HepG2 (cell line): ENCODE data around the gene ANO9. TPM values are rescaled to one million over a fixed set of nuclear protein-coding genes. Genes with fewer than 3 reads are reported as not detected.

Experiments
- ATAC-seq: fragments of 200-7000 bp; cut with Tn5 transposase; 3 replicates; pipeline ENCODE4 v1.9.1; 2020; ENCODE audit warnings: mild to moderate bottlenecking, moderate library complexity
- BruUV-seq: library from RNA; stranded (reverse); fragments of 400-500 nt; replicated peaks from 2 replicates; lab custom pipeline; 2021; lab: Mats Ljungman, UMichigan
- CTCF ChIA-PET: fragments of 300-600 bp; formaldehyde crosslinking; extraction: SDS; loops from one replicate; lab custom pipeline; 2021; ENCODE audit warnings: low total read pairs, inconsistent platforms, low intra/inter-chr PET ratio; lab: Yijun Ruan, JAX
- POLR2A ChIA-PET: fragments of 350-600 bp; sonication (Branson Sonifier 250); formaldehyde crosslinking; loops from one replicate; lab custom pipeline; 2020; ENCODE audit warnings: antibody characterized with exemption, inconsistent platforms; lab: Yijun Ruan, JAX
- DNase-seq: peaks from one replicate; pipeline ENCODE4 v3.0.0-alpha.2; 2015; ENCODE audit warnings: low spot score
- FAIRE-seq: peaks from 3 replicates; lab custom pipeline; 2011; peaks lifted over from hg19 to GRCh38; lab: Jason Lieb, UNC
- H2AFZ ChIP-seq: one replicate; pipeline ENCODE4 v1.6.1; 2011; ENCODE audit warnings: low read length, inconsistent platforms
- H3K27ac ChIP-seq: fragments of 300-600 bp; 3 replicates; pipeline ENCODE4 v1.8.0; 2011; ENCODE audit warnings: mixed run types, mild to moderate bottlenecking, mixed read lengths, low read length, inconsistent platforms; ENCODE audit not compliant: insufficient read depth; ENCODE audit errors: extremely low read length
- H3K27me3 ChIP-seq, 2 experiments: fragments of 200-600 bp in 1 of 2; 2 replicates in 1 of 2; 3 replicates in 1 of 2; pipeline versions ENCODE4 v1.6.0 to v1.8.0; 2011; ENCODE audit warnings: low read length in 2 of 2, mild to moderate bottlenecking in 2 of 2, moderate library complexity in 2 of 2, inconsistent platforms in 1 of 2; ENCODE audit not compliant: insufficient read depth in 2 of 2, control insufficient read depth in 1 of 2
- H3K36me3 ChIP-seq, 2 experiments: fragments of 200-600 bp in 1 of 2; replicated peaks in 1 of 2; 2 replicates in 1 of 2; 3 replicates in 1 of 2; pipeline versions ENCODE4 v1.5.1 to v1.8.0; 2011; ENCODE audit warnings: low read length in 2 of 2, inconsistent platforms in 1 of 2; ENCODE audit not compliant: insufficient read depth in 2 of 2, control insufficient read depth in 1 of 2
- H3K4me1 ChIP-seq: 2 replicates; pipeline ENCODE4 v1.5.1; 2012; ENCODE audit warnings: low read length, inconsistent platforms; ENCODE audit not compliant: insufficient read depth
- H3K4me2 ChIP-seq: 2 replicates; pipeline ENCODE4 v1.6.0; 2011; ENCODE audit warnings: low read depth, low read length, inconsistent platforms
- H3K4me3 ChIP-seq, 3 experiments: fragments of 200-600 bp in 1 of 3; sonication (generic), shearing (Covaris generic) in 1 of 3; replicated peaks in 1 of 3; 2 replicates each; pipeline ENCODE4 v1.5.1; 2011 to 2016; ENCODE audit warnings: low read length in 3 of 3, inconsistent platforms in 2 of 3, low read depth in 2 of 3, mild to moderate bottlenecking in 2 of 3, control low read depth in 1 of 3, mixed read lengths in 1 of 3; ENCODE audit not compliant: insufficient read depth in 1 of 3
- H3K79me2 ChIP-seq: one replicate; pipeline ENCODE4 v1.6.1; 2011; ENCODE audit warnings: low read length, inconsistent platforms; ENCODE audit not compliant: insufficient read depth
- H3K9ac ChIP-seq: 2 replicates; pipeline ENCODE4 v1.6.0; 2011; ENCODE audit warnings: mild to moderate bottlenecking, low read depth, low read length, inconsistent platforms; ENCODE audit not compliant: insufficient read depth
- H3K9me3 ChIP-seq: 2 replicates; pipeline ENCODE4 v1.5.1; 2012; ENCODE audit warnings: mild to moderate bottlenecking, low read length
- H4K20me1 ChIP-seq: 2 replicates; pipeline ENCODE4 v1.6.0; 2011; ENCODE audit warnings: inconsistent platforms, mild to moderate bottlenecking, low read length, moderate library complexity; ENCODE audit not compliant: insufficient read depth
- MTF2 ChIP-seq: sonication (generic); formaldehyde crosslinking; IDR thresholded peaks from 2 replicates; pipeline ENCODE4 v1.5.0; 2020; ENCODE audit warnings: missing genetic modification reagents, borderline replicate concordance
- NFE2 ChIP-seq: sonication (generic); formaldehyde crosslinking; IDR thresholded peaks from 2 replicates; pipeline ENCODE4 v1.4.0; 2020; ENCODE audit warnings: missing genetic modification reagents
- RBM22 ChIP-seq: fragments of 200-400 bp; formaldehyde crosslinking; optimal IDR thresholded peaks from 2 replicates; pipeline ENCODE3; 2017; ENCODE audit warnings: mild to moderate bottlenecking, low read length, moderate library complexity
- TCF7L2 ChIP-seq: IDR thresholded peaks from 2 replicates; pipeline ENCODE4 v1.6.1; 2011; ENCODE audit warnings: mild to moderate bottlenecking, low read depth, low read length, moderate library complexity
- THAP9 ChIP-seq: sonication (generic); formaldehyde crosslinking; IDR thresholded peaks from 2 replicates; pipeline ENCODE4; 2020; ENCODE audit warnings: missing genetic modification reagents, mild to moderate bottlenecking, borderline replicate concordance
- THYN1 ChIP-seq: sonication (generic); formaldehyde crosslinking; IDR thresholded peaks from 2 replicates; pipeline ENCODE4 v1.8.1; 2023; ENCODE audit warnings: low read depth, mild to moderate bottlenecking, moderate library complexity, missing genetic modification reagents, borderline replicate concordance
- ZFY ChIP-seq: sonication (generic); formaldehyde crosslinking; IDR thresholded peaks from 2 replicates; pipeline ENCODE4 v1.4.0; 2020; ENCODE audit warnings: missing genetic modification reagents
- ZMAT3 ChIP-seq: sonication (generic); formaldehyde crosslinking; conservative IDR thresholded peaks from 2 replicates; pipeline ENCODE4 v1.7.0; 2021; ENCODE audit warnings: missing genetic modification reagents
- WGBS: methylation state at CpG from one replicate; pipeline ENCODE4 v1.1.6; 2017; ENCODE audit warnings: low lambda C conversion rate; 5-methylcytosine and 5-hydroxymethylcytosine counted together
- in situ Hi-C: cut with HindIII; loops from 2 replicates; pipeline ENCODE4 v1.10.0; 2017; ENCODE audit warnings: low pct_unique_long_range_greater_than_20kb; ENCODE audit not compliant: extremely low pct_ligation_motif_present
- intact Hi-C: fragments of 100-400 bp; cut with micrococcal nuclease; formaldehyde crosslinking; loops from one replicate; pipeline ENCODE4 v1.10.0; 2022; ENCODE audit not compliant: unreplicated experiment
- polyA plus RNA-seq, 8 experiments: library from polyadenylated mRNA; depleted of rRNA in 3 of 8; stranded (reverse) in 7 of 8; unstranded in 1 of 8; fragments of >200 nt; fragmentation: Illumina TruSeq in 4 of 8; extraction: Trizol in 4 of 8; gene quantifications; 2 replicates each; pipeline versions ENCODE4 v1.2.1 to v1.2.3, GENCODE V29; 2011 to 2016; ENCODE audit warnings: low read depth in 4 of 8, missing spikeins in 1 of 8, mixed read lengths in 1 of 8; ENCODE audit not compliant: insufficient read depth in 1 of 8
- total RNA-seq, 5 experiments: library from RNA; depleted of rRNA; stranded (reverse); fragments of >200 nt; fragmentation: Illumina TruSeq; extraction: Trizol; gene quantifications; 2 replicates each; pipeline ENCODE4 v1.2.3, GENCODE V29; 2016; ENCODE audit warnings: low read depth in 1 of 5
- TF ChIP-seq, protein P1 (sequence below): sonication (generic); formaldehyde crosslinking; IDR thresholded peaks from 2 replicates; pipeline ENCODE4 v1.8.0; 2022; ENCODE audit warnings: low read depth, missing genetic modification reagents

ANO9 gene
- total and polyA plus RNA-seq, 2 of the 13 experiments (the other 11 are each of a cell fraction or from before 2014, with no cell fraction given) = 8.9 to 14.3 TPM

DNA sequence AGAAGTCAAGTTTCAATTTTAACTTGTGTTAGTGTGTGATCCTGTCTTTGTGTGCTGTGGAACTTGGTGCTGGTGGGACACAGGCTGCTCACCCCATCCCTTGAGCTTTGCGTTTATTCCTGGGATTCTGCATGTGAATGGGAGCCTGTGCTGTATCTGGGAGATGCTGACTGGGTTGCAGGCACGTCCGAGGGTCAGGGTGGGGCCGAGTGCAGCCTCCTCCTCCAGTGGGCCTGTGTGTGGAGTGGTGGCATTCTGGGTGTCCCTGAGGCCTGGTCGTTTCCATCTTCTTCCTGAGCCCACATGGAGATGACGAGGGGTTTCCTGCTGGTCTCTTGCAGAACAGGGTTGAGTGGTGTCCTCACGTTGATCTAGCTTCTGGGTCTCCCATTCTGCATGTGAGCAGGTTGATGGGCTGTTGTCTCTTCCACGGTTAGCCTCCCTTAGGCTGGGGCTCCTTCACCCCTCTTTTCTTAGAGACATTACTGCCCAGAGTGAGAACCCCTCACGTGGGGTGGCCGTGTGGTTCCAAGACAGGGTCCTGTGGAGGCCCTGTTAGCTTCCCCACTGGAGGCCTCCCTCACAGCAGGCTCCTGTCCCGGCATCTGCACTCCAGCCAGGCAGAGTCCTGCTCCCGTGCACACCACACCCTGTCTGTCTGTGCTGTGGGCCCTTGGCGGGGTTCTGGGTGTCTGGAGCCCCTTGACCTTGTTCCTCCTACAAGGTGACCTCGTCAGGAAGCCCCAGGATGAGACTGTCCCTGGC lies 13.2 kb upstream of the ANO9 start:
- TF ChIP-seq ZFY (CRISPR knock-in tag) (no peak), TCF7L2 (no peak), ZMAT3 (CRISPR knock-in tag) (no peak), NFE2 (CRISPR knock-in tag) (no peak), MTF2 (CRISPR knock-in tag) (no peak), THAP9 (CRISPR knock-in tag) (no peak), RBM22 (no peak), THYN1 (CRISPR knock-in tag) (no peak)
- TF ChIP-seq, protein P1, sequence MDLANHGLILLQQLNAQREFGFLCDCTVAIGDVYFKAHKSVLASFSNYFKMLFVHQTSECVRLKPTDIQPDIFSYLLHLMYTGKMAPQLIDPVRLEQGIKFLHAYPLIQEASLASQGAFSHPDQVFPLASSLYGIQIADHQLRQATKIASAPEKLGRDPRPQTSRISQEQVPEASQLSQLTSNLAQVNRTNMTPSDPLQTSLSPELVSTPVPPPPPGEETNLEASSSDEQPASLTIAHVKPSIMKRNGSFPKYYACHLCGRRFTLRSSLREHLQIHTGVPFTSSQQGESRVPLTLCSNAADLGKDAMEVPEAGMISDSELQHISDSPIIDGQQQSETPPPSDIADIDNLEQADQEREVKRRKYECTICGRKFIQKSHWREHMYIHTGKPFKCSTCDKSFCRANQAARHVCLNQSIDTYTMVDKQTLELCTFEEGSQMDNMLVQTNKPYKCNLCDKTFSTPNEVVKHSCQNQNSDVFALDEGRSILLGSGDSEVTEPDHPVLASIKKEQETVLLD (CRISPR knock-in tag) = no peak
- peaks cover 14% of the 10 kb centered on the region for H3K4me1 ChIP-seq
- no peak overlapping the region for H3K27ac ChIP-seq
- H3K36me3 ChIP-seq = peaks cover 13 to 40% of the 10 kb centered on the region in 2 experiments
- H3K9me3 ChIP-seq = no peaks in the 10 kb centered on the region
- DNase-seq (no peak), FAIRE-seq (no peak), ATAC-seq (no peak)
- intact Hi-C loops (no loop called here), in situ Hi-C loops (no loop called here)
- H3K9ac ChIP-seq = no peak overlapping the region
- H3K4me3 ChIP-seq = no peak overlapping the region
- 93% methylated on average over 8 of the region's 14 CpGs for WGBS
- H4K20me1 ChIP-seq = no peaks in the 10 kb centered on the region
- CTCF ChIA-PET = no interaction called here
- peaks cover 63% of the 10 kb centered on the region for H3K79me2 ChIP-seq
- no peak overlapping the region for H2AFZ ChIP-seq
- no TSS peak for BruUV-seq
- POLR2A ChIA-PET = no interaction called here
- no peak overlapping the region for H3K4me2 ChIP-seq
- no peaks in the 10 kb centered on the region; a peak in 2 of 5 replicates for H3K27me3 ChIP-seq
